Stimulated activated CD4-positive, alpha-beta T cell treated with anti-CD3 and anti-CD28 coated beads, Interleukin-1b, Interleukin-23, amount 100 ng/mL, for 1 hour (primary cell): ENCODE measurements around the gene ANKRD11.
"Not testable (repeated sequence)": the region's sequence is repeated elsewhere in the genome, so short reads cannot be mapped to it uniquely, and the experiment has no call there.

ENCODE experiments used
- DNase-seq, 2 donors: peaks; one replicate each; pipeline ENCODE4 v3.0.0-alpha.2; 2020; ENCODE audit warnings: low read depth in 2 of 2

ANKRD11 gene

GRCh38 chr16:89481356-89481955, 8.9 kb downstream of the ANKRD11 start:
- DNase-seq, result no peak

- no peak for DNase-seq
These were observed 11.7 kb downstream of the ANKRD11 start for GRCh38 chr16:89478576-89479221.

- no peak for DNase-seq
These were observed 13.5 kb downstream of the ANKRD11 start for GRCh38 chr16:89476811-89477261.

- DNase-seq, result no peak
These were observed 14.0 kb downstream of the ANKRD11 start for GRCh38 chr16:89476379-89476778.

GRCh38 chr16:89475144-89475543, 15.2 kb downstream of the ANKRD11 start:
- no peak for DNase-seq

- DNase-seq, result no peak
These were observed 16.5 kb downstream of the ANKRD11 start for GRCh38 chr16:89473791-89474414.

GRCh38 chr16:89473136-89473712, 17.1 kb downstream of the ANKRD11 start:
- no peak for DNase-seq

- DNase-seq, result no peak
These were observed 17.7 kb downstream of the ANKRD11 start for GRCh38 chr16:89472711-89473075.

GRCh38 chr16:89467382-89467781, 23.0 kb downstream of the ANKRD11 start:
- no peak for DNase-seq

GRCh38 chr16:89466920-89467319, 23.4 kb downstream of the ANKRD11 start:
- DNase-seq, result no peak

- DNase-seq, result not testable (repeated sequence)
These were observed 27.0 kb downstream of the ANKRD11 start for GRCh38 chr16:89463312-89463711.

- not testable (repeated sequence) for DNase-seq
These were observed 27.7 kb downstream of the ANKRD11 start for GRCh38 chr16:89462639-89463038.

GRCh38 chr16:89461890-89462289, 28.5 kb downstream of the ANKRD11 start:
- not testable (repeated sequence) for DNase-seq

- DNase-seq, result no peak
These were observed 29.8 kb downstream of the ANKRD11 start for GRCh38 chr16:89460556-89460955.

GRCh38 chr16:89458967-89459366, 31.4 kb downstream of the ANKRD11 start:
- no peak for DNase-seq

- no peak for DNase-seq
These were observed 31.8 kb downstream of the ANKRD11 start for GRCh38 chr16:89458551-89458950.

- no peak for DNase-seq
These were observed 33.9 kb downstream of the ANKRD11 start for GRCh38 chr16:89456419-89456959.

GRCh38 chr16:89455692-89456091, 34.7 kb downstream of the ANKRD11 start:
- DNase-seq, result no peak

GRCh38 chr16:89455178-89455577, 35.2 kb downstream of the ANKRD11 start:
- DNase-seq, result no peak

- DNase-seq, result not testable (repeated sequence)
These were observed 35.8 kb downstream of the ANKRD11 start for GRCh38 chr16:89454378-89455125.

GRCh38 chr16:89453501-89454321, 36.6 kb downstream of the ANKRD11 start:
- DNase-seq, result no peak
